COR-L47 (cell line): ENCODE results near the gene APOE.
"Not testable (repeated sequence)": the region's sequence is repeated elsewhere in the genome, so short reads cannot be mapped to it uniquely, and the experiment has no call there.

Experiments used
- DNase-seq: peaks from one replicate; lab custom pipeline; 2025; lab: John Stamatoyannopoulos, UW

Gene APOE

DNA sequence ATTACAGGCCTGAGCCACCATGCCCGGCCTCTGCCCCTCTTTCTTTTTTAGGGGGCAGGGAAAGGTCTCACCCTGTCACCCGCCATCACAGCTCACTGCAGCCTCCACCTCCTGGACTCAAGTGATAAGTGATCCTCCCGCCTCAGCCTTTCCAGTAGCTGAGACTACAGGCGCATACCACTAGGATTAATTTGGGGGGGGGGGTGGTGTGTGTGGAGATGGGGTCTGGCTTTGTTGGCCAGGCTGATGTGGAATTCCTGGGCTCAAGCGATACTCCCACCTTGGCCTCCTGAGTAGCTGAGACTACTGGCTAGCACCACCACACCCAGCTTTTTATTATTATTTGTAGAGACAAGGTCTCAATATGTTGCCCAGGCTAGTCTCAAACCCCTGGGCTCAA is 4.2 kb downstream of the APOE start:
- DNase-seq, result no peak

DNA sequence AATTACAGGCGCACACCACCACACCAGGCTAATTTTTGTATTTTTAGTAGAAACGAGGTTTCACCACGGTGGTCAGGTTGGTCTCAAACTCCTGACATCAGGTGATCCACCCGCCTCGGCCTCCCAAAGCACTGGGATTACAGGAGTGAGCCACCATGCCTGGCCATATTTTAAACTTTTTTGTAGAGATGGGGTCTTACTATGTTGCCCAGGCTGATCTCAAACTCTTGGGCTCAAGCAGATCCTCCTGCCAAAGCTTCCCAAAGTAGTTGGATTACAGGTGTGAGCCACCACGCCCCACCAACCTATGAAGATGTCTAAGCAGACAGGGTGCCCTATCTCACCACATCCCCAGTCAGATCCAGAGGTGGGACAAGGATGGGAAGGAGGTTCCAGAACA is 6.3 kb downstream of the APOE start:
- DNase-seq, result not testable (repeated sequence)

DNA sequence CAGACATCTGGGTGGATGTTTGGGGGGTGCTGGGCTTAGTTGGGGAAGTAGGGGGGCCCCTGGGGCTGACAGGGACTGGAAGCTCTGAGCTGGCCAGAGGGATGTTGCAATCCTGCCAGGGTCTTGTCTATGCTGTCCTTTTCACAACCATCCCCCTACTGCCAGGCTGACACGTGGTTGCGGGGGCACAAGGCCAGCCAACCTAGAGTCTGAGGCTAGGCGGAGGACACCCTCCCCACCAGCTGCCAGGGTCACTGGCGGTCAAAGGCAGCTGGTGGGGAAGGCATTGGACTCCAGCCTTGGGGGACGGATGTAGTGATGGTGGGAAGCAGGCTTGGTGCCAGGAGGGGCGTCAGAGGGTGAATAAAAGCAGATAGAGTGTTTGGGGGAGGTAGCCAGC is 7.3 kb downstream of the APOE start:
- no peak for DNase-seq

DNA sequence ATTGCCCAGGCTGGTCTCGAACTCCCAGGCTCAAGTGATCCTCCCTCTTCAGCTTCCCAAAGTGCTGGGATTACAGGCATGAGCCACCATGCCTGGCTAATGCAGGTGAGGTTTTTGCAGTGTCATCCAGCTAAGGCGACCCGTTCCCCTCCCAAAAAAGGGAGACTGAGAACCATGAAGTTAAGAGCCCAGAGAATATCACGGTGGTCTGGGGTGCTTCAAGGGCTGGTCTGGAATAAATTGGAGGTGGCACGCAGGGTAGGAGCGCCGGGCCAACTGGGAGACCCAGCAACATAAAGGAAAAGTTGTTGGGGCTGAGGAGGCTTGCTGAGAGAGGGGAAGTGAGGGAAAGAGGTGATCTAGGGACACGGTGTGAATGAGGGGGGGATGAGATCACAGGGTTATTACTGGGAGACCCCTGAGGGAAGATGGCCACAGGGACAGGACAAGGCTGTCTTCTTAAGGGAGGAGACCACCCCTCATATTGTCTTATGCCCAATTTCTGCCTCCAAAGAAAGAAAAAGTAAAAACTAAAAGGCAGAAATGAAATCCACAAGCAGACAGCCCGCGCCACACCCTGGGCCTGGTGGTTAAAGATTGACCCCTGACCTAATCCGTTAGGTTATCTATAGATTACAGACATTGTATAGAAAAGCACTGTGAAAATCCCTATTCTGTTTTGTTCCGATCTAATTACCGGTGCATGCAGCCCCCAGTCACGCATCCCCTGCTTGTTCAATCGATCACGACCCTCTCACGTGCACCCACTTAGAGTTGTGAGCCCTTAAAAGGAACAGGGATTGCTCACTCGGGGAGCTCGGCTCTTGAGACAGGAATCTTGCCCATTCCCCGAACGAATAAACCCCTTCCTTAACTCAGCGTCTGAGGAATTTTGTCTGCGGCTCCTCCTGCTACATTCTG is 8.2 kb downstream of the APOE start:
- DNase-seq, result not testable (repeated sequence)

DNA sequence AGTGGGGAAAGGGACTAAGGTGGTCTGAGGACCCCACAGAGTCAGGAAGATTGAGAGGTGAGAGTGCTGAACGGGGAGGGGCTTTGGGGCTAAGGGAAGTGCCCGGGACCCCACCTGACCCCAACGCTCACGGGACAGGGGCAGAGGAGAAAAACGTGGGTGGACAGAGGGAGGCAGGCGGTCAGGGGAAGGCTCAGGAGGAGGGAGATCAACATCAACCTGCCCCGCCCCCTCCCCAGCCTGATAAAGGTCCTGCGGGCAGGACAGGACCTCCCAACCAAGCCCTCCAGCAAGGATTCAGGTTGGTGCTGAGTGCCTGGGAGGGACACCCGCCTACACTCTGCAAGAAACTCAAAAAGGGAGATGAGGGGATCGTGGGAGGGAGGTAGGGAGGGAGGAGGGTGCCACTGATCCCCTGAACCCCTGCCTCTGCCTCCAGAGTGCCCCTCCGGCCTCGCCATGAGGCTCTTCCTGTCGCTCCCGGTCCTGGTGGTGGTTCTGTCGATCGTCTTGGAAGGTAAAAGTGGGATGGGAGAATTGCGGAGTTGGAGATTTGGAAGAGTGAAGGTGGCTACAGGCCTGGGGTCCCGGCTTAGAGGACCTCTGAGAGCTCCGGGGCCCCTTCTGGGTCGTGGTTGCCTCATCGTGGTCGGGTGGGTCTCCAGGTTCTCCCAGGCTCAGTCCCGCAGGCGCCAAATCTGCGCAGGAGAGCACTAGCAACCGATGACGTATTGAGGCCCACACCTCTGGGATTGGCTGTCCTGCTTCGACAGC is 9.0 kb downstream of the APOE start, which contains the start of gene APOC1:
APOC1 (plus strand) TSS at position 176 of the 774 bp plus-strand sequence; CDS start at position 460, 284 bp downstream.
- peak; percentile 68 for DNase-seq

DNA sequence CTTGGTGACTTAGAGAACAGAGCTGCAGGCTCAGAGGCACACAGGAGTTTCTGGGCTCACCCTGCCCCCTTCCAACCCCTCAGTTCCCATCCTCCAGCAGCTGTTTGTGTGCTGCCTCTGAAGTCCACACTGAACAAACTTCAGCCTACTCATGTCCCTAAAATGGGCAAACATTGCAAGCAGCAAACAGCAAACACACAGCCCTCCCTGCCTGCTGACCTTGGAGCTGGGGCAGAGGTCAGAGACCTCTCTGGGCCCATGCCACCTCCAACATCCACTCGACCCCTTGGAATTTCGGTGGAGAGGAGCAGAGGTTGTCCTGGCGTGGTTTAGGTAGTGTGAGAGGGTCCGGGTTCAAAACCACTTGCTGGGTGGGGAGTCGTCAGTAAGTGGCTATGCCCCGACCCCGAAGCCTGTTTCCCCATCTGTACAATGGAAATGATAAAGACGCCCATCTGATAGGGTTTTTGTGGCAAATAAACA is 18.7 kb downstream of the APOE start:
- no peak for DNase-seq

DNA sequence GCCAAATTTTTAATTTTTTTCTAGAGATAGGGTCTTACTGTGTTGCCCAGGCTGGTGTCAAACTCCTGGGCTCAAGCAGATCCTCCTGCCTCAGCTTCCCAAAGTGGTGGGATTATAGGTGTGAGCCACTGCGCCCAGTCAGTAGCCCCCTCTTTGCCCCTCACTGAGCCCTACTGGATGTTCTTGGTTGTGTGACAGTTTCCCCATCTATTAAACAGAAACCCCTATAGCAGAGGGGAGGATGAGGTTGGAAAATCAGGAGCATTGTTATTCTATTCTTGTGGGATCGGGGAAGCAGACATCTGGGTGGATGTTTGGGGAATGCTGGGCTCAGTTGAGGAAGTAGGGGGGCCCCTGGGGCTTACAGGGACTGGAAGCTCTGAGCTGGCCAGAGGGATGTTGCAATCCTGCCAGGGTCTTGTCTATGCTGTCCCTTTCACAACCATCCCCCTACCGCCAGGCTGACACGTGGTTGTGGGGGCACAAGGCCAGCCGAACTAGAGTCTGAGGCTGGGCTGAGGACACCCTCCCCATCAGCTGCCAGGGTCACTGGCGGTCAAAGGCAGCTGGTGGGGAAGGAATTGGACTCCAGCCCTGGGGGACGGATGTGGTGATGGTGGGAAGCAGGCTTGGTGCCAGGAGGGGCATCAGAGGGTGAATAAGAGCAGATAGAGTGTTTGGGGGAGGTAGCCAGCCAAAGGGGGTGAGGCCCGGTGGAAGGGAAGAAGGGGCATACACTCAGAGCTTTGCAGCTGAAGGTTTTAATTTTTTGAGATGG is 19.7 kb downstream of the APOE start:
- no peak for DNase-seq

DNA sequence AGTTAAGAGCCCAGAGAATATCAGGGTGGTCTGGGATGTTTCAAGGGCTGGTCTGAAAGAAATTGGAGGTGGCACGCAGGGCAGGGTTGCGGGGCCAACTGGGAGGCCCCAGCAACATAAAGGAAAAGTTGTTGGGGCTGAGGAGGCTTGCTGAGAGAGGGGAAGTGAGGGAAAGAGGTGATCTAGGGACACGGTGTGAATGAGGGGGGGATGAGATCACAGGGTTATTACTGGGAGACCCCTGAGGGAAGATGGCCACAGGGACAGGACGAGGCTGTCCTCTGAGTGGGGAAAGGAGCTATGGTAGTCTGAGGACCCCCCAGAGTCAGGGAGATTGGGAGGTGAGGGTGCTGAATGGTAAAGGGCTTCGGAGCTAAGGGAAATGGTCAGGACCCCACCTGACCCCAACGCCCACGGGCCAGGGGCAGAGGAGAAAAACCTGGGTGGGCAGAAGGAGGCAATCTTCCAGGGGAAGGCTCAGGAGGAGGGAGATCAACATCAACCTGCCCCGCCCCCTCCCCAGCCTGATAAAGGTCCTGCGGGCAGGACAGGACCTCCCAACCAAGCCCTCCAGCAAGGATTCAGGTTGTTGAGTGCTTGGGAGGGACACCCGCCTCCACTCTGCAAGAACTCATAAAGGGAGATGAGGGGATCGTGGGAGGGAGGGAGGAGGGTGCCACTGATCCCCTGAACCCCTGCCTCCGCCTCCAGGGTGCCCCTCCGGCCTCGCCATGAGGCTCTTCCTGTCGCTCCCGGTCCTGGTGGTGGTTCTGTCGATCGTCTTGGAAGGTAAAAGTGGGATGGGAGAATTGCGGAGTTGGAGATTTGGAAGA is 20.9 kb downstream of the APOE start:
- DNase-seq, result not testable (repeated sequence)

DNA sequence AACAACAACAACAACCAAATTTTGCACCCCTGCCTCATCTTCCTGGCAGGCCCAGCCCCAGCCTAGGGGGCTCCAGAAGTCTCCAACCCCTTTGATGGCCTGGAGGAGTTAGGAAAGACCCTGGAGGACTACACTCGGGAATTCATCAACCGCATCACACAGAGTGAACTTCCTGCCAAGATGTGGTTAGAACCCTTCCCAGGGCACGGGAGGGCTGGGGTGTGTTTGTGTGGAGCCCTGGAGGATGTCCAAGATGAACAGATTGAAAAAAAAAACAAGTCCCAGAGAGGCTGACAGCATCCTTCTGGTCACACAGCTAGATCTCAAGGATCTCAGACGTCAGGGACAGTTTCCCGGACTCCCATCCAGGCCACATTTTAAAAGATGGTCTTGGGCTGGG is 22.1 kb downstream of the APOE start:
- DNase-seq, result no peak

DNA sequence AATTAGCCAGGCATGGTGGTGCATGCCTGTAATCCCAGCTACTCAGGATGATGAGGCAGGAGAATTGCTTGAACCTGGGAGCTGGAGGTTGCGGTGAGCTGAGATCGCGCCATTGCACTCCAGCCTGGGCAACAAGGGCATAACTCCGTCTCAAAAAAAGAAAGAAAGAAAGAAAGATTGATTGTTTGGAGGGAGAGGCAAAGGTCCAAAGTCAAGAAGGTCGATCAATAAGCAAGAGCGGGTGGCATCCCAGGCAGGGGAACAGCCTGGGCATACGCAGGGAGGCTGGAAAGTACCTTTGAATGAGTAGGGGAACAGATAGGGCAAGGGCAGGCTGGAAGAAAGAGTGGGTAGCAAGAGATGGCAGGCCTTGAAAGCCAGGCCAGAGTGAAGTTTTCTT is 24.5 kb downstream of the APOE start:
- DNase-seq, result no peak

DNA sequence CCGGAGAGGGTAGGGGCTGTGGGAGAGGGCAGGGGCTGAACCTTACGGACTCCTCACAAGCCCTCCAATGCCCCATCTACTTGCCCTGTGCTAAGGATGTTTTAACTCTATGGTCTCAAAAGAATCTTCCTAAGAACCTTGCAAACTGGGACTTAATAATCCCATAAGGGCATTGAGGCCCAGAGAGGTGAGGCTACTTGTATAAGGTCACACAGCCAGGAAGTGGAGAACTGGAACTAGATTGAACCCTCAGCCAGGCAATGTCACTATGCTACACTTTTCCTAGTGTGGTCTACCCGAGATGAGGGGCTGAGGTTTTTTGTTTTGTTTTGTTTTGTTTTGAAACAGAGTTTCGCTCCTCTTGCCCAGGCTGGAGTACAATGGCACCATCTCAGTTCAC is 25.9 kb downstream of the APOE start:
- no peak for DNase-seq

DNA sequence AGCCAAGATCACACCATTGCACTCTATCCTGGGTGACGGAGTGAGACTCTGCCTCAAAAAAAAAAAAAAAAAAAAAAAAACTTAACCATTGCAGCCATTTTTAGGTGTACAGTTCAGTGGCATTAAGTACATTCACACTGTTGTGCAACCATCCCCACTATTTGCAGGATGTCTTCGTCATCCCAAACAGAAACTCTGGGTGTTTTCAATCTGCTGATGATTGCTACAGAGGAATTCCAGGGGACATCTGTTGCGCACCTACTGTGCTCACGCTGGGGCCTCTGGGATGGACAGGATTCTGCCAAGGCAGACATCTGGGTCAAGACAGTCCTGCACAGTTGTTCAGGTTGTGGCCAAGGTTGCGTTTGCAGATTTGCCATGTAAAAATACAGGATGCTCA is 34.1 kb downstream of the APOE start:
- DNase-seq, result no peak

DNA sequence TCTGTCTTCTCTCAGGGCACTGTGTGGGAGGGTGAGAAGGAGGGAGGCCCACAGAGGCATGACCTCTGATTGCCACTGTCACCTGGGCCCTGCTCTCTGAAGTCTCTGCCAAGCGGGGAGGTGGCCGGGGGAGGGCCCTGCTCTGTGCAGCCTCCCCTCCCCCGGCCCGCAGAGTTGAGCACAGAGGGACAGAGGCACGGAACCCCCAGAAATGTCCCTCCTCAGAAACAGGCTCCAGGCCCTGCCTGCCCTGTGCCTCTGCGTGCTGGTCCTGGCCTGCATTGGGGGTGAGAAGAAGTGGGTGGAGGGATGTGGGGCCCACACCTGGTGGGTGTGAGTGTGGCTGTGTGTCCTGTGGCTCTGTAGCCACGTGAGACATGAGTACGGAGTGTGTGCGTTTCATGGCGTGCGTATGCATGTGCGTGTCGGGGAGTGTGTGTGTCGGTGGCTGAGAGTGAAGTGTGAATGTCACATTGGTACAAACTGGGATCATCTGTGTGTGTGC is 36.5 kb downstream of the APOE start, which contains the start of gene APOC4:
APOC4 (plus strand) TSS at position 171 of the 505 bp plus-strand sequence; CDS start at position 212, 41 bp downstream.
- DNase-seq, result no peak

DNA sequence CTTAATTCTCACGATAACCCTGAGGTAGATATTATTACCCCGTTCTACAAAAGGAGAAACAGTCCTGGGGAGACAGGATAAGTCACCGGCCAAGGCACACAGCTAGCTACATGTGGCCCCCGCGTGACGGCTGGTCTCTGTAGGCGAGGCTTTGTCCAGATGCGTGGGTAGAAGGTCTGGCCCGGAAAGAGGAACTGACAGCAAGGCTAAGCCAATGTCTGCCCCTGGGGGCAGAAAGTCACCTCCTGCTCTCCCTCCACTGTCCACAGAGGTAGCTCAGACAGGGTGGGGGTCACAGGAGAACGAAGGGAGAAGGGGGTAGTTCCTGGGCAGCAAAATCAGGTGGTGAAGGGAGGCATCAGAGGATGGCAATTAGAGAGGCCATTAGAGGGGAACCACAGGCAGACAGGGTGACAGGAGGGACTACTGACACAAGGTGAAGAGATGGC is 38.2 kb downstream of the APOE start:
- DNase-seq, result no peak

DNA sequence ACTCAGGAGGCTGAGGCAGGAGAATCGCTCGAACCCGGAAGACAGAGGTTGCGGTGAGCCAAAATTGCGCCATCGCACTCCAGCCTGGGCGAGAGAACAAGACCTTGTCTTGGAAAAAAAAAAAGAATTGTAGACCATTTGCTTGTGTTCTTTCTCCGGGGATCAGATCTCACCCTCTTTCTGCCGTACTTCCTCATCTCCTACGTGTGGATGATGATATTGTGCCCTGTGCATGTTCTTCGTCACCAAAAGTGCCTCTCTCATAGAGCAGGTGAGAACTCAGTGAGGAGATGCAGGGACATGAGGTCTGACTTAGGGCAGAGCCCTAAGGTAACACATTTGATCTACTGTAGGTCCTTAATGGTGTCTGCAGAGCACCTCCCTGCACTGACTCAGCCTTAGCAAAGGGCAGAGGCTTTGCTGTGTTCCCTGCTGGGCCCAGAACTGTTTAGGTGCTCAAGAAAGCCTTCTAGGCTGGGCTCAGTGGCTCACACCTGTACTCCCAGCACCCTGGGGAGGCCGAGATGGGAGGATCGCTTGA is 41.5 kb downstream of the APOE start:
- DNase-seq, result no peak

DNA sequence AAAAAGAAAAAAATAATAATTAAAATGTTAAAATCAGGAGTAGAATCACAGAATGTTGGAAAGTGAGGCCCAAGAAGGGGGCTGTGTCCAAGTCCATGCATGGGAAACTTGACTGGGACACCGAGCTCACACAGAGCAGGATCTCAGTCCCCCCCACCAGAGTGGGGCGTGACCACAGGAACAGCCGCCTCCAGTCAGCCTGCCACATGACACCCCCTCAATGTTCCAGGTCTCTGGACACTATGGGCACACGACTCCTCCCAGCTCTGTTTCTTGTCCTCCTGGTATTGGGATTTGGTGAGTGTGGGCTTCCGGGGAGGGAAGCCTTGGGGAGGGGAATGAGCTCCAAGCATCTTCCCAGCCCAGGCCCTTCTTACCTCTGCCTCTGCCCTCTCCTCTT is 42.6 kb downstream of the APOE start:
- DNase-seq, result no peak

DNA sequence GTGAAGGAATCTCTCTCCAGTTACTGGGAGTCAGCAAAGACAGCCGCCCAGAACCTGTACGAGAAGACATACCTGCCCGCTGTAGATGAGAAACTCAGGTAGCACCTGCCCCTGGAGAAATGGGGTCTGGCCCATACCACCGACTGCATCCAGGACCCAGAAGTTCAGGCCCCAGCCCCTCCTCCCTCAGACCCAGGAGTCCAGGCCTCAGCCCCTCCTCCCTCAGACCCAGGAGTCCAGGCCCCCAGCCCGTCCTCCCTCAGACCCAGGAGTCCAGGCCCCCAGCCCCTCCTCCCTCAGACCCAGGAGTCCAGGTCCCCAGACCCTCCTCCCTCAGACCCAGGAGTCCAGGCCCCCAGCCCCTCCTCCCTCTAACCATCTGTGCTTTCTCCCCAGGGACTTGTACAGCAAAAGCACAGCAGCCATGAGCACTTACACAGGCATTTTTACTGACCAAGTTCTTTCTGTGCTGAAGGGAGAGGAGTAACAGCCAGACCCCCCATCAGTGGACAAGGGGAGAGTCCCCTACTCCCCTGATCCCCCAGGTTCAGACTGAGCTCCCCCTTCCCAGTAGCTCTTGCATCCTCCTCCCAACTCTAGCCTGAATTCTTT is 43.3 kb downstream of the APOE start:
- DNase-seq, result no peak

DNA sequence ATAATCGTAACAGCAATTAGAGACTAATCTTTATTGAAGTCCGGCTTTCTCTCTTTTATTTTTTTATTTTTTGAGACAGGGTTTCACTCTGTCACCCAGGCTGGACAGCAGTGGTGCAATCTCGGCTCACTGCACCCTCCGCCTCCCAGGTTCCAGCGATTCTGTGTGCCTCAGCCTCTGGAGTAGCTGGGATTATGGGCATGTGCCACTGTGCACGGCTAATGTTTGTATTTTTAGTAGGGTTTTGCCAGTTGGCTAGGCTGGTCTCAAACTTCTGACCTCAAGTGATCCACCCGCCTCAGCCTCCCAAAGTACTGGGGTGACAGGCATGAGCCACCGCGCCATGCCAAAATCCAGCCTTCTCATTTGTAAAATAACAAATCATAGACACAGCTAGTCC is 44.0 kb downstream of the APOE start:
- DNase-seq, result no peak

DNA sequence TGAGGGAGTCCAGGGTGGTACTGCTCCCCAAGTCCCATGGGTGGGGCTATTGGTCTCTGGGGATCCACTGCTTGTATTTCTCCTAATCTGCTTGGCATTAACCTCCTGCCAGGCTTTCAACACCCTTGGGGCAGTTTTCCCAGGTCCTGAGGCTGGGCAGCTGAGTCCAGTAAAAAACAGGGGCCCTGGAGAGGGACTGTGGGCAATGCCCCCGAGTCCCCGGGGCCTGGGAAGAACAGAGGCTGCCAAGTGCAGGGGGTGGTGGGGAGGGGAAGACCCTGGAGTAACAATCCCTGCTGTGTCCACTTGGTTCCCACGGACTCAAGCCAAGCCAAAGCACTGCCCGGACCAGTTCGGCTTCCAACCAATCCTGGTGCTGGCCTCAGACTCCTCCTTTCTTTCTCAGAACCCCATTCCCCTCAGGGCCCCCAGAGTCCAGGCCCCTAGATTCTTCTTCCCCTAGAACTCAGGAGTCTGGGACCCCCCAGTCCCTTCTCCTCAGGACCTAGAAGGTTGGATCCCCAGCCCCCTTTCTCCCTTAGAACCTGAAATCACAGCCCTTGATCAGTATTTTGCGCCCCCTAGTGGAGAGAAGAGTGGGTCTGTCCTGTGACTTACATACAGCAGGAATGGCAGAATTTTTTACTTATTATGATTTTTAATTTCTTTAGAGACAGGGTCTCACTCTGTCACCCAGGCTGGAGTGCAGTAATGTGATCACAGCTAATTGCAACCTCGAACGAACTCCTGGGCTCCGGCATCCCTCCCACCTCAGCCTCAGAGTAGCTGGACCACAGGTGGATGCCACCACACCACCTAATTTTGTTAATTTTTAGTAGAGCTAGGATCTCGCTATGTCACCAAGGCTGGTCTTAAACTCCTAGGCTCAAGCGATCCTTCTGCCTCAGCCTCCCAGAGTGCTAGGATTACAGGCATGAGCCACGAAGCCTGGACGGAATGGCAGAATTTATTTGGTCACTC is 45.9 kb downstream of the APOE start:
- peak; percentile 77 for DNase-seq
